Transverse colon (tissue), 4 donors: ENCODE data around the gene KAZN. TPM values are rescaled to one million over a fixed set of nuclear protein-coding genes. Genes with fewer than 3 reads are reported as not detected.

Experiments used
- DNase-seq: peaks from one replicate; pipeline ENCODE4 v3.0.0-alpha.2; 2019
- H3K27ac ChIP-seq, 4 donors: fragments of 200-600 bp; sonication (generic); 2 replicates each; pipeline ENCODE4 v1.5.1; 2016 to 2018; ENCODE audit warnings: inconsistent platforms in 4 of 4
- H3K27me3 ChIP-seq: fragments of 200-600 bp; sonication (generic); 2 replicates; pipeline ENCODE4 v1.5.1; 2017; ENCODE audit warnings: inconsistent platforms
- H3K36me3 ChIP-seq, 4 donors: fragments of 200-600 bp; sonication (generic); 2 replicates each; pipeline ENCODE4 v1.5.1; 2017 to 2019; ENCODE audit warnings: inconsistent platforms in 4 of 4
- H3K4me1 ChIP-seq, 4 donors: fragments of 200-600 bp; sonication (generic); 2 replicates each; pipeline ENCODE4 v1.5.1; 2017 to 2020; ENCODE audit warnings: inconsistent platforms in 4 of 4
- H3K4me3 ChIP-seq, 4 donors: fragments of 200-600 bp; sonication (generic); 1 replicate in 1 of 4; 2 replicates in 3 of 4; pipeline versions ENCODE4 v1.5.1 to v1.6.1; 2017 to 2019; ENCODE audit warnings: inconsistent platforms in 4 of 4
- H3K9me3 ChIP-seq, 2 donors: fragments of 200-600 bp; sonication (generic); 2 replicates each; pipeline ENCODE4 v1.5.1; 2017 to 2019; ENCODE audit warnings: inconsistent platforms in 2 of 2
- EP300 ChIP-seq: sonication (generic); formaldehyde crosslinking; IDR thresholded peaks from one replicate; pipeline ENCODE4 v1.6.1; 2017; ENCODE audit warnings: antibody characterized with exemption, low read depth
- POLR2A ChIP-seq: fragments of 450-650 bp; IDR thresholded peaks from one replicate; pipeline ENCODE4 v1.6.1; 2016; ENCODE audit warnings: antibody characterized with exemption, mild to moderate bottlenecking, moderate library complexity
- POLR2AphosphoS5 ChIP-seq, 3 donors: sonication (generic); formaldehyde crosslinking; IDR thresholded peaks; one replicate each; pipeline ENCODE4 v1.6.1; 2016; ENCODE audit warnings: antibody characterized with exemption in 3 of 3
- WGBS, 2 donors: methylation state at CpG; one replicate each; pipeline ENCODE4 v1.1.5; 2018; ENCODE audit warnings: low coverage in 1 of 2; 5-methylcytosine and 5-hydroxymethylcytosine counted together
- in situ Hi-C, 4 donors: fragments of 200-750 bp; cut with MboI; loops; one replicate each; pipeline versions ENCODE4 v1.15.0 to v1.15.1; 2017; ENCODE audit warnings: low sequenced_read_pairs in 3 of 4, low pct_ligation_motif_present in 1 of 4, low pct_unique_long_range_greater_than_20kb in 1 of 4
- intact Hi-C: fragments of 100-400 bp; cut with DNase I; formaldehyde crosslinking; loops from one replicate; pipeline ENCODE4 v1.15.1; 2023; ENCODE audit warnings: low total_unique reads
- total RNA-seq, 4 donors: library from RNA; depleted of rRNA; stranded (reverse); fragments of >200 nt; gene quantifications; one replicate each; pipeline ENCODE4 v1.1.0, GENCODE V29; 2016
- TF ChIP-seq, protein P1 (sequence below), 5 experiments: fragments of 200-600 bp in 3 of 5; fragments of 450-650 bp in 2 of 5; sonication (generic) in 3 of 5; IDR thresholded peaks; 1 replicate in 2 of 5; 2 replicates in 3 of 5; pipeline ENCODE4 v1.5.1; 2016 to 2017; ENCODE audit warnings: antibody characterized with exemption in 5 of 5, inconsistent platforms in 3 of 5, mild to moderate bottlenecking in 2 of 5, moderate library complexity in 1 of 5

The KAZN gene
- total RNA-seq, 4 donors from 2014 or later = 12.0 to 17.1 (median 16.2) TPM

DNA sequence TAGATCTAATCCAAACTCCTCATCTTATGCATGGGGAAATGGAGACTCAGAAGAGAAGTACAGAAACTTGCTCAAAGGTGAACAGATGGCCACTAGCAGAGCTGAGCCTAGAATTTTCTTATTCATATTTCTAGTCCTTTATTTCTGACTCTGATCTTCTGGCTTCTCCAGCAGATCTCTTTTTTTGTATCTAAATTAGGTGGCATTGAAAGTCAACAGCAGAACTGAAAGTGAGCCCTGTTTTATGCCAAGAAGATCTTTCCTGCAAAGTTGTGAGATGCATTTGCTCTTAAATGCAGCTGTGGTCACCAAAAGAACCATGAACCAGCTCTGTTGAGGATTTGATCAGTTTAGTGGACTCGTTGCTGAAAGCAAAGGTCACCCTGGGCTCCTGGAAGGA lies 75.5 kb downstream of the KAZN start:
- TF ChIP-seq POLR2A = no peak
- no peak for TF ChIP-seq EP300
- TF ChIP-seq, protein P1, sequence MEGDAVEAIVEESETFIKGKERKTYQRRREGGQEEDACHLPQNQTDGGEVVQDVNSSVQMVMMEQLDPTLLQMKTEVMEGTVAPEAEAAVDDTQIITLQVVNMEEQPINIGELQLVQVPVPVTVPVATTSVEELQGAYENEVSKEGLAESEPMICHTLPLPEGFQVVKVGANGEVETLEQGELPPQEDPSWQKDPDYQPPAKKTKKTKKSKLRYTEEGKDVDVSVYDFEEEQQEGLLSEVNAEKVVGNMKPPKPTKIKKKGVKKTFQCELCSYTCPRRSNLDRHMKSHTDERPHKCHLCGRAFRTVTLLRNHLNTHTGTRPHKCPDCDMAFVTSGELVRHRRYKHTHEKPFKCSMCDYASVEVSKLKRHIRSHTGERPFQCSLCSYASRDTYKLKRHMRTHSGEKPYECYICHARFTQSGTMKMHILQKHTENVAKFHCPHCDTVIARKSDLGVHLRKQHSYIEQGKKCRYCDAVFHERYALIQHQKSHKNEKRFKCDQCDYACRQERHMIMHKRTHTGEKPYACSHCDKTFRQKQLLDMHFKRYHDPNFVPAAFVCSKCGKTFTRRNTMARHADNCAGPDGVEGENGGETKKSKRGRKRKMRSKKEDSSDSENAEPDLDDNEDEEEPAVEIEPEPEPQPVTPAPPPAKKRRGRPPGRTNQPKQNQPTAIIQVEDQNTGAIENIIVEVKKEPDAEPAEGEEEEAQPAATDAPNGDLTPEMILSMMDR (IDR thresholded peaks at IDR 0.05) = no peak
- no peak for TF ChIP-seq POLR2AphosphoS5 (IDR thresholded peaks at IDR 0.05)
- WGBS, 2 donors = 44% methylated on average over 1 of the region's 1 CpG; no CpG with 5 or more reads in 1 of the 2 donors
- Histone ChIP-seq H3K27me3 (no peaks in the 10 kb centered on the region), H3K4me1 (no peaks in the 10 kb centered on the region), H3K4me3 (no peak overlapping the region), H3K36me3 (no peaks in the 10 kb centered on the region), H3K9me3 (no peaks in the 10 kb centered on the region), H3K27ac (no peak overlapping the region)
- in situ Hi-C loops (no loop called here), intact Hi-C loops (no loop called here)
- DNase-seq = no peak

DNA sequence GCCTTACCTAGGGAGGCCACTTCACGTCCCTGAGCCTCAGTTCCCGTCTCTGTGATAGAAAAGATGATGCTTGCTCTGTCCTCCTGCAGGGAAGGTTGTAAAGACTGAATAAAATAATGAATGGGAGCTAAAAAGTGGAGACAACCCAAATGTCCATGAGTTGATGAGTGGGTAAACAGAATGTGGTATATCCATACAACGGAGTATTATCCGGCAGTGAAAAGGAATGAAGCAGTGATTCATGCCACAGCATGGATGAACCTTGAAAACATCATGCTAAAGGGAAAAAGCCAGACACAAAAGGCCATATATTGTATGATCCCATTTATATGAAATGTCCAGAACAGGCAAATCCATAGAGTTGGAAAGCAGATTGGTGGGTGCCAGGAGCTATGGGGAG lies 77.9 kb downstream of the KAZN start:
- TF ChIP-seq, protein P1 (IDR thresholded peaks at IDR 0.05) = no peak
- no peak for TF ChIP-seq EP300
- no peak for TF ChIP-seq POLR2AphosphoS5 (IDR thresholded peaks at IDR 0.05)
- no peak for TF ChIP-seq POLR2A
- 85% methylated on average over 4 of the region's 4 CpGs; no CpG with 5 or more reads in 1 of the 2 donors for WGBS, 2 donors
- Histone ChIP-seq H3K27me3 (no peaks in the 10 kb centered on the region), H3K4me3 (no peak overlapping the region), H3K4me1 (no peaks in the 10 kb centered on the region), H3K9me3 (no peaks in the 10 kb centered on the region), H3K27ac (no peak overlapping the region), H3K36me3 (no peaks in the 10 kb centered on the region)
- intact Hi-C loops (no loop called here), in situ Hi-C loops (no loop called here)
- no peak for DNase-seq

DNA sequence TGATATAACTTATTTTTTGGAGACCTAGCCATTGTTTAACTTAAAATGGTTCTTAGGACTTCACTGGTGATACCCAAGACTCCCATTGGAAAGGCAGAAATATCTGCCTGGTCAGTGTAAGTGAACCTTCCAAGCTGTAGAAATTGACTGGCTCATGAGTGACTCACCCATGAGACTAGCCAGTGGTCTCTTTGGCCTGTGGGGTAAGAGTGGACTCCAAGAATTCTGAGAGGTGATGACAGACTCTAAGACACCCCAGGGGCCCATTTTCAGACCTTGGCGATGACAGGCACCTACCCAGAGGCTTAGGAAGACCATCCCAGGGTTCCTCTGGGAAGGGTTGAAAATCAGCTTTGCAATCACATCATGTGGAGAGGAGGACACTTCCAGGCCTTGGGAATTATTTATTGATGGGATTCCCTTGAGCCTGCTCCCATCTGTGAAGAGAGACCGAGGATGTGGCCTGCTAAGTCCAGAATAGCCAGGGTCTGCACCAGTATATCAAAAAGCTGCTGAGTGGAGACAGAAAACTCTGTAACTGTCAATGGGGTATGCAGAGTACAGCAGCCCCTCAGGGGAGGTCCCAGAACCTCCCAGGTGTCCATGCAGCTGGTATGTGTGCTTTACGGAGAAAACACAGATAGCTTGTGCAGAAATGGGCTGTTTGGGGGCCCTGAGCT lies 78.9 kb downstream of the KAZN start:
- intact Hi-C loops = no loop called here
- H3K9me3 ChIP-seq = no peaks in the 10 kb centered on the region
- H3K27me3 ChIP-seq = no peaks in the 10 kb centered on the region
- no peak for TF ChIP-seq POLR2A
- TF ChIP-seq POLR2AphosphoS5 (IDR thresholded peaks at IDR 0.05) = no peak
- in situ Hi-C loops = no loop called here
- H3K27ac ChIP-seq = no peak overlapping the region
- WGBS, 2 donors = 89% methylated on average over 3 of the region's 3 CpGs; no CpG with 5 or more reads in 1 of the 2 donors
- no peaks in the 10 kb centered on the region for H3K4me1 ChIP-seq
- no peak for DNase-seq
- H3K4me3 ChIP-seq = no peak overlapping the region
- no peaks in the 10 kb centered on the region for H3K36me3 ChIP-seq

DNA sequence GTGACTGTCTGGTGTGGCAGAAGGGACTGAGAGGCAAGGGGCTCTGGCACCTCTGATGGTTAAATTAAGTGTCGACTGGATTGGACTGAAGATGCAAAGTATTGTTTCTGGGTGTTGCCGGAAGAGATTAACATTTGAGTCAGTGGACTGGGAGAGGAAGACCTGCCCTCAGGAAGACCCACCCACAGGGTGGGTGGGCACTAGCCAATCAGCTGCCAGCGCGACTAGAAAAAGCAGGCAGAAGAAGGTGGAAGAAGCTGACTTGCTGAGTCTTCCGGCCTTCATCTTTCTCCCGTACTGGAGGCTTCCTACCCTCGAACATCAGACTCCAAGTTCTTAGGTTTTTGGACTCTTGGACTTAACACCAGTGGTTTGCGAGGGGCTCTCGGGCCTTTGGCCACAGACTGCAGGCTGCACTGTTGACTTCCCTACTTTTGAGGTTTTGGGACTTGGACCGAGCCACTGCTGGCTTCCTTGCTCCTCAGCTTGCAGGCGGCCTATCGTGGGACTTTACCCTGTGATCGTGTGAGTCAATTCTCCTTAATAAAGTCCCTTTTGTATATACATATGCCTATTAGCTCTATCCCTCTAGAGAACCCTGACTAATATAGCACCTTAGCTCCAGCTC lies 79.6 kb downstream of the KAZN start:
- Histone ChIP-seq H3K27me3 (no peaks in the 10 kb centered on the region), H3K4me1 (no peaks in the 10 kb centered on the region), H3K27ac (no peak overlapping the region), H3K4me3 (no peak overlapping the region), H3K9me3 (no peaks in the 10 kb centered on the region), H3K36me3 (no peaks in the 10 kb centered on the region)
- intact Hi-C loops (no loop called here), in situ Hi-C loops (no loop called here)
- DNase-seq = no peak
- TF ChIP-seq POLR2AphosphoS5 (IDR thresholded peaks at IDR 0.05) (no peak), EP300 (no peak), POLR2A (no peak)
- TF ChIP-seq, protein P1 (IDR thresholded peaks at IDR 0.05) = no peak
- WGBS, 2 donors = 76 to 83% methylated on average over 3 to 13 of the region's 13 CpGs
